ENCODE measurements around the gene PRDX1.

GRCh38 chr1:45490121-45490625 lies 31.5 kb downstream of the PRDX1 start:
- TF ChIP-seq EZH2 (IDR thresholded peaks at IDR 0.05; ENCODE audit: borderline replicate concordance, low read length) (no peak), CTCF (conservative IDR thresholded peaks at IDR 0.05 in 1 of 2, IDR thresholded peaks at IDR 0.05 in 1 of 2; ENCODE audit: extremely low read depth in 1 of 2, insufficient read depth in 1 of 2, low read depth in 1 of 2, low read length in 2 of 2) (no peak)
